ENCODE measurements around the gene MED22.
"Not testable (repeated sequence)": the region's sequence is repeated elsewhere in the genome, so short reads cannot be mapped to it uniquely, and the experiment has no call there.

Gene MED22

GRCh38 chr9:133303266-133304157, 44.4 kb downstream of the MED22 start:
- Histone ChIP-seq H3K36me3 (ENCODE audit: insufficient read depth, low read length) (no peaks in the 10 kb centered on the region), H3K4me1 (ENCODE audit: insufficient read depth, low read length, poor library complexity, severe bottlenecking) (no peaks in the 10 kb centered on the region), H3F3A (ENCODE audit: low read depth) (no peaks in the 10 kb centered on the region), H3K9ac (ENCODE audit: low read depth, low read length, poor library complexity, severe bottlenecking) (no peak overlapping the region), H4K20me1 (ENCODE audit: insufficient read depth, low read length, poor library complexity, severe bottlenecking) (no peaks in the 10 kb centered on the region), H3K79me2 (ENCODE audit: insufficient read depth, low read length) (no peaks in the 10 kb centered on the region), H3K4me2 (ENCODE audit: low read depth, low read length, poor library complexity, severe bottlenecking) (no peak overlapping the region), H3K27me3 (ENCODE audit: insufficient read depth, low read length, poor library complexity, severe bottlenecking) (no peaks in the 10 kb centered on the region), H2AFZ (ENCODE audit: low read length) (no peak overlapping the region), H3K9me2 (replicated peaks; ENCODE audit: low read depth, low read length) (no peaks in the 10 kb centered on the region), H3K9me3 (ENCODE audit: insufficient read depth, low read depth, low read length) (no peaks in the 10 kb centered on the region), H3K4me3 (ENCODE audit: low read length, poor library complexity, severe bottlenecking) (no peak overlapping the region)
- TF ChIP-seq EZH2phosphoT487 (IDR thresholded peaks at IDR 0.05; ENCODE audit: borderline replicate concordance), result no peak
- TF ChIP-seq CTCF (conservative IDR thresholded peaks at IDR 0.05; ENCODE audit: low read length), result no peak

GRCh38 chr9:133301253-133302230, 46.4 kb downstream of the MED22 start:
- no peak overlapping the region for H3K4me2 ChIP-seq (ENCODE audit: low read depth, low read length, poor library complexity, severe bottlenecking)
- no peaks in the 10 kb centered on the region for H4K20me1 ChIP-seq (ENCODE audit: insufficient read depth, low read length, poor library complexity, severe bottlenecking)
- H2AFZ ChIP-seq (ENCODE audit: low read length), result no peak overlapping the region
- H3K9me3 ChIP-seq (ENCODE audit: insufficient read depth, low read depth, low read length), result no peaks in the 10 kb centered on the region
- H3K27me3 ChIP-seq (ENCODE audit: insufficient read depth, low read length, poor library complexity, severe bottlenecking), result no peaks in the 10 kb centered on the region
- no peak for TF ChIP-seq CTCF (conservative IDR thresholded peaks at IDR 0.05; ENCODE audit: low read length)
- TF ChIP-seq EZH2phosphoT487 (IDR thresholded peaks at IDR 0.05; ENCODE audit: borderline replicate concordance), result no peak
- no peaks in the 10 kb centered on the region for H3K4me1 ChIP-seq (ENCODE audit: insufficient read depth, low read length, poor library complexity, severe bottlenecking)
- H3K4me3 ChIP-seq (ENCODE audit: low read length, poor library complexity, severe bottlenecking), result no peak overlapping the region
- no peaks in the 10 kb centered on the region for H3K79me2 ChIP-seq (ENCODE audit: insufficient read depth, low read length)
- no peaks in the 10 kb centered on the region for H3K9me2 ChIP-seq (replicated peaks; ENCODE audit: low read depth, low read length)
- H3K36me3 ChIP-seq (ENCODE audit: insufficient read depth, low read length), result no peaks in the 10 kb centered on the region
- no peaks in the 10 kb centered on the region for H3F3A ChIP-seq (ENCODE audit: low read depth)
- no peak overlapping the region for H3K9ac ChIP-seq (ENCODE audit: low read depth, low read length, poor library complexity, severe bottlenecking)

GRCh38 chr9:133299996-133300395, 47.9 kb downstream of the MED22 start:
- H3K36me3 ChIP-seq (ENCODE audit: insufficient read depth, low read length); H3K79me2 ChIP-seq (ENCODE audit: insufficient read depth, low read length); H3K4me3 ChIP-seq (ENCODE audit: low read length, poor library complexity, severe bottlenecking); H3K27me3 ChIP-seq (ENCODE audit: insufficient read depth, low read length, poor library complexity, severe bottlenecking); H3K9me2 ChIP-seq (replicated peaks; ENCODE audit: low read depth, low read length); H3K4me1 ChIP-seq (ENCODE audit: insufficient read depth, low read length, poor library complexity, severe bottlenecking); H3K9me3 ChIP-seq (ENCODE audit: insufficient read depth, low read depth, low read length); H3K9ac ChIP-seq (ENCODE audit: low read depth, low read length, poor library complexity, severe bottlenecking); H4K20me1 ChIP-seq (ENCODE audit: insufficient read depth, low read length, poor library complexity, severe bottlenecking); H3K4me2 ChIP-seq (ENCODE audit: low read depth, low read length, poor library complexity, severe bottlenecking); H3F3A ChIP-seq (ENCODE audit: low read depth); H2AFZ ChIP-seq (ENCODE audit: low read length): not testable (repeated sequence)

Data from Loucy (cell line).